ENCODE measurements around the gene NARS2. TPM values are rescaled to one million over a fixed set of nuclear protein-coding genes. Genes with fewer than 3 reads are reported as not detected.

NARS2 gene
- total RNA-seq, 2 donors from 2014 or later, result 18.5 to 18.7 TPM

GRCh38 chr11:78424334-78425270 is 150.1 kb downstream of the NARS2 start:
- ATAC-seq (no peak), DNase-seq (ENCODE audit: low spot score in 2 of 2) (no peak)
- Mint-ChIP-seq H3K27ac (no peak overlapping the region), H3K36me3 (no peaks in the 10 kb centered on the region), H3K9me3 (no peaks in the 10 kb centered on the region)

DNA sequence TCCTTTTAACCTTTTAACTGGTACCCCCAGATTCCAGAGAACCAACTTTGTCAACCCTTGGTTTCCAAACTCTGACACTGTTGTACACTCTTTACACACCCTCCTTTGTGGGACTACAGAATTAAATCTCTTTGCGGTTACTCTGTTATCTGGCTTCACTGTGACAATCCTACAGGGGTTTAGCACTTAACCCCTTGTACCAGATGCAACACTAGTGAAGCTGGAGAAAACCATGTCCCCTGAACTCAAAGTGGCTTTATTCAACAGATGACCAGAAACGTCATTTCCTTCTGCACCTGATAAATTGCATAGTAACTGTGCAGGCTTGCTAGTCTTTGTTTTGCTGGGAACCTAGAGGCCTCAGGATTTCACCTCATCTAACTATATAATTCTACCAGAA is 151.4 kb downstream of the NARS2 start:
- Mint-ChIP-seq H3K36me3 (no peaks in the 10 kb centered on the region), H3K27ac (no peak overlapping the region), H3K9me3 (no peaks in the 10 kb centered on the region)
- ATAC-seq (no peak), DNase-seq (ENCODE audit: low spot score in 2 of 2) (no peak)

DNA sequence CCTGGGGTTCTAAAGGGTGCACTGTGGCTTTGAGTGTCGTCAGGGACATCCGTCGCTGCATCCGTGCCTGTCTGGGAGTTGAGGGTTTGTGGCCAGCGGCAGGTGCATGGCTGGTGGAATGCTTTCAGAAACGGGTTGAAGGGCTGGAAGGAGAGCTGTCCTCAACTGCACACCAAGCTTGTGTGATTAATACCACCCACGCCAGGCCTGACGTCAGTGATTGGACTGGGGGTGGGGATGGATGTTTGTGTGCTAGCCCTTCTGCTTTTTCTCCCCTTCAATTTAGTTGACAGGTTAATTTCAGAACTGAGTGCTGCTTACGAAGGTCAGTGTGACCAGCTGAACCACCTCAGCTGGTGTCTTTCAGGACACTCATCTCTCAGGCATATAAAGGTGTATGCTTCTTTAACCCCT is 153.9 kb downstream of the NARS2 start:
- ATAC-seq (peak in 1 of 2 donors; percentile 6), DNase-seq (ENCODE audit: low spot score in 2 of 2) (peak in 1 of 2 donors; percentile 12)
- Mint-ChIP-seq H3K27ac (no peak overlapping the region), H3K36me3 (no peaks in the 10 kb centered on the region), H3K9me3 (no peaks in the 10 kb centered on the region)

- no peak for ATAC-seq
- Mint-ChIP-seq H3K36me3 (no peaks in the 10 kb centered on the region), H3K27ac (no peak overlapping the region), H3K9me3 (no peaks in the 10 kb centered on the region)
- peak in 1 of 2 donors; percentile 58 for DNase-seq (ENCODE audit: low spot score in 2 of 2)
Observed at GRCh38 chr11:78420255-78420764, 154.4 kb downstream of the NARS2 start.

- no peak for DNase-seq (ENCODE audit: low spot score in 2 of 2)
- no peak for ATAC-seq
Observed at GRCh38 chr11:78419327-78419726, 155.3 kb downstream of the NARS2 start.

GRCh38 chr11:78418584-78419211 is 156.0 kb downstream of the NARS2 start:
- DNase-seq (ENCODE audit: low spot score in 2 of 2), result no peak
- H3K9me3 Mint-ChIP-seq, result no peaks in the 10 kb centered on the region
- no peaks in the 10 kb centered on the region for H3K36me3 Mint-ChIP-seq
- no peak for ATAC-seq
- H3K27ac Mint-ChIP-seq, result no peak overlapping the region

More at GRCh38 chr11:78419327-78419726, 155.3 kb downstream of the NARS2 start:
- no peaks in the 10 kb centered on the region for H3K9me3 Mint-ChIP-seq
- H3K27ac Mint-ChIP-seq, result no peak overlapping the region
- no peaks in the 10 kb centered on the region for H3K36me3 Mint-ChIP-seq

DNA sequence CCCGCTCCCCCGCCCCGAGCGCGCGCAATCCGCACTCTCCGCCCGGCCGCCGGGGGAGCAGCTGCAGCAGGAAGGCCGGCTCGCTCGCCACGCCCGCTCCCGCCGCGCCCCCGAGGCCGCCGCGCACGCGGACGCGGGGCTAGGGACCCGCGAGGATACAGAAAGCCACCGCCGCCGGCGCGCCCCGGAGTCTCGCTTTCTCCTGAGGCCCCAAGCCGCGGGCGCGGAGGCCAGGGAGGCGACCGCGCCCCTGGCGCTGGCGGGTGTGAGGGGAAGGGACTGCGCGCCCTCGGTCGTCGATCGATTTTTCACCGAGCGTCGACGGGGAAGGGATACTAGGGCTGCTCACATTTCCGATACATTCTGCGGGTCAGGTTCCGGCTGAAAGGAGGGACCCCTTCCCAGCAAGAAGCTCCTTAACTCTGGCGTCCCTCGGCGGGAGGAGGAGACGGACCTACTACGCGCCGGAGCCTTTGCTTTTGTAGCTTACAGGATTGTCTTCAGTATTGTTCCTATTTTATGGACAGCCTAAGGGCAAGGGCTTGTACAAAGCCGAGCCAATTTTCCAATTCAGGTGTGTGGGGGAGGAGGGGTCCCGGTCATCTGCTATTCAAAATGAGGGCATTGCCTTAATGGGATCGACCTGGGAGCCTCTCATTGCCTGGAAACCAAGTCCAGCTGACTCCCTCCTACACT is 156.6 kb downstream of the NARS2 start:
- peak; percentile 73 to 81 for DNase-seq (ENCODE audit: low spot score in 2 of 2)
- H3K9me3 Mint-ChIP-seq, result no peaks in the 10 kb centered on the region
- peak; percentile 81 to 82 for ATAC-seq

GRCh38 chr11:78417175-78417887 is 157.3 kb downstream of the NARS2 start, which contains the start of gene GAB2:
Gene GAB2, minus strand, starts transcription at chr11:78417820. Its CDS starts 100 bp downstream, at chr11:78417720.
- Mint-ChIP-seq H3K27ac (peak within 1 kb of the TSS; percentile 26 to 49), H3K36me3 (no peaks in the 10 kb centered on the region), H3K9me3 (no peaks in the 10 kb centered on the region)
- ATAC-seq (peak in 1 of 2 donors; percentile 46), DNase-seq (ENCODE audit: low spot score in 2 of 2) (peak in 1 of 2 donors; percentile 20)

More for the DNA sequence above, 156.6 kb downstream of the NARS2 start:
- Mint-ChIP-seq H3K27ac (no peak overlapping the region), H3K36me3 (no peaks in the 10 kb centered on the region)

- ATAC-seq, result peak; percentile 67 to 68
- Mint-ChIP-seq H3K27ac (peak overlapping the region; percentile 26 to 49), H3K9me3 (no peaks in the 10 kb centered on the region), H3K36me3 (no peaks in the 10 kb centered on the region)
- peak; percentile 68 to 83 for DNase-seq (ENCODE audit: low spot score in 2 of 2)
Observed at GRCh38 chr11:78416285-78417174, 158.1 kb downstream of the NARS2 start.

DNA sequence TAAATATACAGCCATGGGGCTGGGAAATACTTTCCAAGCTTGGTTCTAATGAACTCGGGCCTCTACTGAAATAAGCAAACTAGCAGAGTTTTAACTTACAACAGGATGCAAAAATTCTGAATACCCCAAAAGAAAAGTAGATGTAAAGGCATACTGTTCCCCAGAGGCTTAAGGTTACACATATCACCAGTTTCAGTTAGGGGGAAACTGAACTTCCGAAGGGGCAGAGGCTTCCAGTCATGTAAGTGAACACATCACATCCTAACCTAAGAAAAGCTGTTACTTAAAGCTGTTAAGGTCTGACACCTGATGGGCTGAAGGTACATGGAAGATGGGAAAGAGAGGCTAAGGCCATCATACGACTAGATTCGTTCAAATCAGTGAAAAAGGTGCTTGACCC is 159.3 kb downstream of the NARS2 start:
- ATAC-seq (no peak), DNase-seq (ENCODE audit: low spot score in 2 of 2) (no peak)
- Mint-ChIP-seq H3K36me3 (no peaks in the 10 kb centered on the region), H3K9me3 (no peaks in the 10 kb centered on the region), H3K27ac (no peak overlapping the region)

DNA sequence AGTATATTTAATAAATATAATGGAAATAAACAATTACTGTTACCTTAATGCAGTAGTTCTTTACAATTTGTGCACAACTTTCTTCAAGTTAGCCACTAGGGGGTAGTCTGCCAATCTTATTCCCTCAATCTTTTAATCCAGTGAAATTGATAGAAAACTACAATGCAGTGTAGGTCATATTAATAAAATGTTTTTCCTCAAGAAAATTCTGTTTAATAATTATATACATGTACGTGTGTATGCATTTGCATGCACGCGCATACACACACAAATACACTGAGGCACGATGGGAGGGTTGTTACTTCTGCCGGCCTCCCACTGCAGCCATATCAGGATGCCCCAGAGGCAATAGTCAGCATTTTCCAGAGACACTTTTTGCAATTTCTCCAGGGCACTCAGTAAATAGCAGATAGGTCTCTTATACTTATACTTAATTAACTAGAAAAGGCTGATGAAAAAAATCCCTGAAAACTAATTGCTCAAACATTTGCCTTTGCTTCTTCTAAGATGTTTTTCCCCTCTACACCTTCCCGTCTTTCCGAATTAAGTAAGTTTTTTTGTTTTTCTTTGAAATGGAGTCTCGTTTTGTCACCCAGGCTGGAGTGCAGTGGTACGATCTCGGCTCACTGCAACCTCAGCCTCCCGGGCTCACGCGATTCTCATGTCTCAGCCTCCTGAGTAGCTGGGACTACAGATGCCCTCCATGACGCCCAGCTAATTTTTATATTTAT is 160.2 kb downstream of the NARS2 start:
- ATAC-seq (no peak), DNase-seq (ENCODE audit: low spot score in 2 of 2) (no peak)
- Mint-ChIP-seq H3K27ac (no peak overlapping the region), H3K36me3 (no peaks in the 10 kb centered on the region), H3K9me3 (no peaks in the 10 kb centered on the region)

DNA sequence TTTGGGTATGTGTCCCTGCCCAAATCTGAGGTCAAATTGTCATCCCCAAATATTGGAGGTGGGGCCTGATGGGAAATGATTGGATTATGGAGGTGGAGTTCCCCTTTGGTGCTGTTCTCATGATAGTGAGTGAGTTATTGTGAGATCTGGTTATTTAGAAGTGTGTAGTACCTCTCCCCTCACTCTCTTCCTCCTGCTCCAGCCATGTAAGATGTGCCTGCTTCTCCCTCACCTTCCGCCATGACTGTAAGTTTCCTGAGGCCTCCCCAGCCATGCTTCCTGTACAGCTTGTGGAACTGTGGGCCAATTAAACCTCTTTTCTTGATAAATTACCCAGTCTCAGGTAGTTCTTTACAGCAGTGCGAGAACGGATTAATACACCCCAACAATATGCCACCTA is 166.0 kb downstream of the NARS2 start:
- peaks cover 26 to 31% of the 10 kb centered on the region in 2 donors for H3K36me3 Mint-ChIP-seq
- peaks cover 10 to 22% of the 10 kb centered on the region in 2 donors for H3K9me3 Mint-ChIP-seq
- DNase-seq (ENCODE audit: low spot score in 2 of 2) (no peak), ATAC-seq (no peak)
- H3K27ac Mint-ChIP-seq, result no peak overlapping the region

GRCh38 chr11:78406568-78407196 is 168.0 kb downstream of the NARS2 start:
- Mint-ChIP-seq H3K36me3 (peaks cover 26 to 31% of the 10 kb centered on the region in 2 donors), H3K27ac (no peak overlapping the region), H3K9me3 (peaks cover 10 to 22% of the 10 kb centered on the region in 2 donors)
- DNase-seq (ENCODE audit: low spot score in 2 of 2) (no peak), ATAC-seq (no peak)

DNA sequence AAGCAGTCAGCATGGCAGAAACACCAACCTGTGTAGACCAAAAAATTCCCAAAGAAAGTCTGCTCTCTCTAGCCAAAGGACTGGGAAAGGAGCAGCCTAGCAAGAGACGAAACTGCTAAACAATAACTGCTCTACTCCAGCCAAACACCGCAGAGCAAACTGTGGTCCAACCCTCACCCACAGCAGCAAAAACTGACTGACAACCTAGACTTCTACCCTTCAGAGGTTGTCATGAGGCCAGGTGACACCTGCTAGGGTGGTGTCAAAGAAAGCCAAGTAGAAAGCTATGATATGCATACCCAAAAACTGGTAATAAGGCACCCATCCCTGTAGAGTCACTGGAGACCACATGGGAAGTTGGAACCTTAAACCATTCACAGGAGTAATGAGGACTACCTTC is 168.9 kb downstream of the NARS2 start:
- ATAC-seq (no peak), DNase-seq (ENCODE audit: low spot score in 2 of 2) (no peak)
- peaks cover 10 to 22% of the 10 kb centered on the region in 2 donors for H3K9me3 Mint-ChIP-seq
- H3K27ac Mint-ChIP-seq, result no peak overlapping the region
- H3K36me3 Mint-ChIP-seq, result peaks cover 26 to 31% of the 10 kb centered on the region in 2 donors
